GM21737 (cell line): Measurements from ENCODE around the gene FAM222A.

Experiments
- ATAC-seq: cut with Tn5 transposase; IDR thresholded peaks from one replicate; pipeline ENCODE4 v1.9.1; 2021; ENCODE audit warnings: mild to moderate bottlenecking, moderate library complexity; ENCODE audit not compliant: unreplicated experiment

The FAM222A gene

DNA sequence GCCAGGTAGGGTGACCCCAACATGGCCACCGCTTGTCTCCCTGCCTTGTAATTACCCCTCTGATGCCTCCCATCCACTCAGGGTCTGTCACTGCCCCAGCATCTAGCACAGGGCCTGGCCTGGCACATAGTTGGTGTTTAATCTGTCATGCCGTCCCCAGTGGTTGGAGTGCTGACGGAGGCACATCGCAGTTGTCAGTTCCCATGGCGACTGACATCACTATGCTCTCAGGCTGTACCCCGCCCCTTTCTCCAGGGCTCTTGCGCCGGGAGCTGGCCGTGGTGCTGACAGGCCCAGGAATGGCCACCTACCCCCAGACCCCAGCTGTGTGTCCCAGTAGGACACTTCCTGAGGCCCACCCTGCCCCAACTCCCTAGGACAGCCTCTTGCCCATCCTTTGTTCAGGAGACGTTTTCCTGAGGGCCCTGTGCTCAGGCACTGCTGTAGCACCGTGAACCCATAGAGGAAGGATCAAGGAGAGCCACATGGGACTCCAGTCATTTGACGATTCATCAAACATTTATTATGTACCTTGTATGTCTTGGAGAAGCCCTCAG lies 23.0 kb downstream of the FAM222A start:
- ATAC-seq: no peak

DNA sequence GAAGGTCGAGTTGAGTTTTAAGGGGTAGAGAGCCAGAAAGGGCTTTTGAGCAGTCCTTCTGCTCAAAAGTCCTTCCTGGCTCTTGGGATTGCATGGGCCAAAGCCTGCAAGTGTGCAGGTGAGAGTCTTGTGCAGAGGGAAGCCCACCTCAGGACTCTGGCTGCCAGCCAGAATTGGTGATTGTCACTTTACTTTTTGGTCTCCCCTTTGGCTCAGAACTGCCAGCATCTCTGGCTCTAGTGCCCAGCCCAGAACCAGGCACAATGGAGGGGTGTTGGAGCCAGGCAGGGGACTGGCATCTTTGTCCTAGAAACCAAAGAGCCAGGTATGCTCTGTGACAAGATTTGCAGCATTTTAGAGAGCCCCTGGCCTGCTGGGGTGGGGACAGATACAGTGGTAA lies 23.5 kb downstream of the FAM222A start:
- ATAC-seq: no peak

DNA sequence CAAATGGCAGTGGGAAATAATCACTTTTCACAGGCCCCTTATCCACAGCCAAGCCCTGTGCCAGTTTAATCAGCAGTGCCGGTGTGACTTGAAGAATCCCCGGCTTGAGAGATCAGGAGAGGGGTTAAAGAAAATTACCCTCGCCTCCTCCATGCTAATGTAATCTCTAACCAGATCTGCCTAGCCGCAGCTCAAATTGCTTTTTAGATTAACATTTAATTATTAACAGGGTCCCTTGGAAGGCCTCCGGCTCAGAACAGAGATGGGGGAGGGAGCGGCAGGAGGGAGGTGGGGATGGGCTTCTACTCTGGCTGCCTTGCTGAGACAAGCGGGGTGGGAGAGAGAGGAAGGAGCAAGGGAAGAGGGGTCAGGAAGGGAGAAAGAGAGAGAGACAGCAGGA lies 24.0 kb downstream of the FAM222A start:
- ATAC-seq: no peak

DNA sequence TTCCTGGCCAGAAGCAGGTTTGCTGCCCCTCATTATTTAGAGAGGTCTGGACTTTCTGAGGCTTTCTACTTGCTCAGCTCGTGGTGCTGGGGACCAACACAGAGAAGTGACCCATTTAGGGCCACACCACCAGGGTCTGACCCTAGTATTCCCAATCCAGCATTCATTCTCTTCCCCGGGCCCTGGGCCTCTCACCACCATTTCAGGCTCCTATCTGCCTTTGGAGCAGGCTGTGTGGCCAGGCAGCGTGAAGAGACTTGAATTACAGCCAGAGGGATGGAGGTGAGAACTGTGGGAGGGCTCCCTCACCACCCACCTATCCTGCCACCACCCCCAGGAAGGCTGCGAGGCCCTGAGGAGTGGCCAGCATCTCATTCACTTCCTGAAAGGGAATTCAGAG lies 24.6 kb downstream of the FAM222A start:
- ATAC-seq: no peak

DNA sequence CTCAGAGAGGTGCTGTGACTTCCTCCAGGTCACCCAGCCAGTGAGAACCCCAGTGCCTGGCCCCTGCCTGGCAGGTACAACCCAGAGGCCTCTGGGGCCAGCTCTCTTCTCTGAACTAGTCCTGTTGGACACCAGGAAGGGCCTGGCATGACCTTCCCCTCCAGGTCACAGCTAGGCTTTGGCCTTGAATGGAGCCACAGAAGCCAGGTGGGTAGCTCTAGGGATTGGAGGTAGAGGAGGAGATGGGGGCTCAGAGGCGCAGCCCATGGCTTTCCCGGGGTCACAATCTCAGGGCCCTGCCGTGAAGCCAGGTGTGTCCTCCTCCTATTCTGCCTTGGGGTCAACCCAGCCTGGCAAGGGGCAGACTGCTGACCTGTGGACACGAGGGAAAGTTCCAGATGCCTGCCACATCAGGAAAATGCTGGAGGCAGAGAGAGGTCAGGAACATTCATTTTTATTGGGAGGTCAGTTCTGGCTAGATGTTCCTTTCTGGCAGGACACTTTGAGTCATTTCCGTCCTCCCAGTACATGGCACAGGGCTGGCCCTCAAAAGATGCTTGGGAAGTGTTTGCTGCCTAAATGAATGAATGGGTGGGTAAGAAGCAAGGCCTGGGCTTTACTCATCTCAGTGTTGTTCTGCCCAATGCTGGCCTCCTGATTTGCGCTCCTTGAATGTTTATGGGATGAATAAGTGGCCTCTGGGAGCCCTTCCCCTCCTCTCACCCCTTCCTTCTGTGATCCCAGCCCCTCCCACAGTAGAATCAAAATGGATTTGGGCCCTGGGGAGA lies 25.4 kb downstream of the FAM222A start:
- no peak for ATAC-seq

DNA sequence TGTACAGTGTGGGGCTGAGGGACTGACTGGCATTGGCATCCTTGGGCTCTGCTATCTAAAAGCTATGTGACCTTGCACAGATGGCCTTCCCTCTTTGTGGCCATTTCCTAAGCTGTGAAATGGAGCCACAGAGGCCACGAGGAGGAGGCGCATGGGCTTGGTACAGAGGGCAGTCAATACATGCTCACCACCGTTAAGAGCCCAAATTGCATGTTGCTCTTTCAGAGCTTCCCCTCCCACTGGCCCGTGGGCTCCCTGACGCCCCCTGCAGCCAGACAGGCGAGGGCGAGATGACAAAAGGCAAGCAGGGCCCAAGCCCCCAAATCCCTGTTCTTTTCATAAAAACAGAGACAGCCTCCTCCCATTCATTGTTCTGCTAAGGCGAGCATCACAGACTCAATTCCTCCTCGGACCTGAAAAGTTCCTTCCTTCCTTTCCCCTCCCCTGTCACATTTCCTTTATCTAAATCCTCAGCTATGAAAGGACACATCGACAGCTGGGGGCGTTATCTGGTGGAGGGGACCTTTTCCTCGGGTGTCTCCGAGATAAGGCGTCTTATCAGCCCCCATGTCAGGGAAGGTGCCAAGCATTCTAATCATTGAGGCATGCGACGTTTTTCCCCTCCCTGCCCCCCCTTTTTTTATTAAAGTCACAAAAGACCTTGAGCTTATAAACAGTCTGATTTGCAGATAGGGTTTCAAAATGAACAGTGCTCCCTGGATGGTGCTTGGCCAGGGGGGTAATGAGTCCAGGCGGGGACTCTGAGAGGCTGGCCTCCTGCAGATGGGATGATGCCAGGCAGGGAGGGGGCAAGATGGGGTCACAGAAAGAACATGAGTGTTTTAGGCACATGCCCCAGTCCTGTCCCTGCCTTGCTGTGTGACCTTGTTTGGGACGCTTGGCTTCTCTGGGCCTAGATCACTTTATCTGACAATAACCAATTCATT lies 26.4 kb downstream of the FAM222A start:
- ATAC-seq: no peak

DNA sequence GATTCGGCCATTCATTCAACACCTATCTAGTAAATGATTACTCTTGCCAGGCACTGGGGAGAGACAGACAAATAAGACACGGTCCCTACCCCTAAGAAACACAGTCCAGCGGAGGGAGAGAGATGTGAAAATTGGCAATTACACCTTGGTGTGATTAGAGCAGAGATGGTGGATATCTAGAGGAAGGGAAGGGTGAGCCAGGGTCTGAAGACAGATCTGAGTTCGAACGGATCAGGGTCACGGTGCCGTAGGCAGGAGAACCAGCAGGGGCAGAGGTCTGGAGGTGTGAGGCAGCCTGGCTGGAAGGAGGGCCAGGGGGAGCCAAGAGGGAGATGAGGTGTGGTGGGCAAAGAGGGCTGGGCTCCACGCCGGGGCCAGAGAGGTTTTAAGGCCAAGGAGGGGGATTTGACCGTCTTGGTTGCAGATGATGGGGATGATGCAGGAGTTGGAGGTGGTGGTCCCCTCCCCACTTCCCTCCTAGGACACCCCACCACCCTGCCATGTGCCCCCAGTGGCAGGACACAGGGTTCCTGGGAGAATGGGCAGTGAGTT lies 27.1 kb downstream of the FAM222A start:
- ATAC-seq: no peak

DNA sequence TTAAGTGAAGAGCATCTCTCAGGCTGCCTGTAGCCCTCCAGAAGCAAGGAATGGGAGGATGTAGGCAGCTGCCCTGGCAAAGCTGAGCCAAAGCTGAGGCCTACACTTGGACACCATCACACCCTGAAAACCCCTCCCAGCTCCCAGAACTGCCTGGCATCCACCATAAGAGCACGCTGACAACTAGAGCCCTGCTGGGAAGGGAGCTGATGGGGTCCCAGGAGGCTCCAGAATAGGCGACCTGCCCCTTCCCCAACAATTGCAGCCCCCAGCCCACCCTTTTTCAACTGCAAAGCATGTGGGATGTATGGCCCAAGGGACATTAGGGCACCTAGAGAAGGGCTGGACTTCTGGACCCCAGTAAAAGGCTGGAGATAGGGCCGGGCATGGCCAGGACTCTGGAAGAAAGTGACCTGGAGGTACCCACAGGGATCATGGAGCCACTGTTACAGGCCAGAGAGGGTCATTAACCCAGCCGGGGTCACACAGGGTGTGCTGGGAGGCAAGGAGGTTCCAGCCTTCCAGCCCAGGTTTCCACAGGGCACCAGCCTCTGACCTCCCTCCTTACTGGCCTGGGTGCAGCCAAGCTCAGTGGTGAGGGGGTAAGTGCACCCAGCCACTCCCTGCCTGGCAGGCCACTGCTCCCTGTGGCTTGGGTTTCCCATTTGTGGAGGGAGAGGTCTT lies 27.8 kb downstream of the FAM222A start:
- no peak for ATAC-seq

DNA sequence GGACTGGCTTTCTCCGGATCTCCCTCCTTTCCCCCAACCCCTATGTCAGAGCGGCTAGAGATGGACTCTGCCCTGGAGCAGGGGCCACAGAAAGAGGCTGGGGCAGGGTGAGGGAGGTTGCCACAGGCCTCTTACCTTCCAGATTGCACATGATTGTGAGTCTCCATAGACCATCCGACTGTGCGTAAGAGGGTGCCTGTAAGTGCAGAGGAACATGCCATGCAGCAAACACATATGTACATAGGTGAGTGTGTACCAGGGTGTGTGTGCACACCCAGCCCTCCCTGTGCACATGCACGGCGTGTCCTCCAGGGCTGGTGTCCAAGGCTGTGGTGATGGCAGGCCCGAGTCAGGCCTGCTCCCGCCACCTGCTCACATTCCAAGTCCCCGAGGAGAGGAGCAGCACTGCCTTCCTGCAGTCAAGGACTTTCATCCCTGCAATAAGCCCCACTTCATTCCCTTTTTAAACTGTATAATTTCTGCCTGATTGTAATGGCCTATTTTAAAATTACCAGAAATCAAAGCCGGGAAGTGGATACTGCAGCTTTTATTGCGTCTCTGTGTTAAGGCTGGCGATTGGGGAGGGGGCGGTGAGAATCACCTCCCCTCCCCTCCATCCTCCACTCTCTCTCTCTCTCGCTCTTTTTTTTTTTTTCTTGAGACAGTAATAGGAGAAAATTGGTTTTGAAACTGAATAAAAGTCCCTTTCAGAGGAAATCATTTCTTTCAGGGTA lies 28.5 kb downstream of the FAM222A start:
- no peak for ATAC-seq

DNA sequence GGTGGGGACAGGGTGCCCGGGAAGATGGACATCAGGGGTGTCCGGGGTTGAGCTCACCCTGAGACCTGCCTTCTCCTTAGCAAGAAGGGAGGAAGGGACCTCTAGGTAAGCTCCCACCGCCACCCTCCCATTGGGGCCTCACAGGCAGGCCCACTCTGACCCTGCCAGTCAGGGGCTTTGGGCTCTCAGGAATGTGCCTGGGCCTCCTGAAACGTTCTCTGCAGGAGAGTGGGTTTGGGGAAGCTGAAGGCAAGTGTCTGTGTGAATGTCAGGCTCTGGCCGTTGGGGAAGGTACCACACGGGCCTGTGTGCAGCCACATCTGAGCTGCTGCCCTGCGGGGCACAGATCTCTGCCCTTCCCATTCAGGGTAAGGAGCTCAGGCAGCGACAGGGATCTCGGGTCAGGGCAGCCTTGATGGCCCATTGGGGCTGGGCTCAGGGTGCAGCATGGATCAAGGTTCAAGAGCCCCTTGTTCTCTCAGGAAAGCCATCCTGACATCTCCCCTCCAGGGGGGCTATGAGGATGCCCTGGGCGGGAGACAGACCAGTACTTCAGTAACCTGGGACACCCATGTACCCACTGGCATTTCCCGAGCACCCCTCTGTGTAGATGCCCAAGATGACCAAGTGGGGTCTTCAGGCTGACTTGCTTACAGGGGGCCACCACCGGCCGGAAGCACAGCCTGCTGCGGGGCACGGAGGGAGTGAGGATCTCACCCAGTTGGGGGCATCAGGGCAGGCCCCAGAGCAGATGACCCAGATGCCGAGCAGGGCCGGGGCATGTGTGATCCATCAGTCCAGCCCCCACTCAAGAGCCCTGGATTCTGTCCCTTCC lies 29.7 kb downstream of the FAM222A start:
- no peak for ATAC-seq

DNA sequence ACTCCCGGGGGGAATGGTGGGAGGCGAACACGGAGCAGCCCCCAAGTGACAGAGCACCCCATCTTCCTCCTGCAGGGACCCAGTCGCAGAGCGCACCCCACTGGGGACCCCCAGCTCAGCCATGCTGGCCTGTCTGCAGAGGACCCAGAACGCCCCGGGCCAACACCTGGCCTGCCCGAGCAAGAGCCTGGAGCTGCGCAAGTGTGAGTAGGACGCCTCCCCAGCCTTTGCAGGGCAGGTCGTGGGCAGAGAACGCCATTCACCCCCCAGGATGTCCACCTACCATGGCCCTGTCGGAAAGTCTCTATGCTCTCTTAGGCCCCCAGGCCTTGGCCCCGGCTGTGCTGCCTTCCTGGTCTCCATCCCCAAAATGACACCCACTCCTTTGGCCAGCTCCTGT lies 30.4 kb downstream of the FAM222A start:
- ATAC-seq: no peak

DNA sequence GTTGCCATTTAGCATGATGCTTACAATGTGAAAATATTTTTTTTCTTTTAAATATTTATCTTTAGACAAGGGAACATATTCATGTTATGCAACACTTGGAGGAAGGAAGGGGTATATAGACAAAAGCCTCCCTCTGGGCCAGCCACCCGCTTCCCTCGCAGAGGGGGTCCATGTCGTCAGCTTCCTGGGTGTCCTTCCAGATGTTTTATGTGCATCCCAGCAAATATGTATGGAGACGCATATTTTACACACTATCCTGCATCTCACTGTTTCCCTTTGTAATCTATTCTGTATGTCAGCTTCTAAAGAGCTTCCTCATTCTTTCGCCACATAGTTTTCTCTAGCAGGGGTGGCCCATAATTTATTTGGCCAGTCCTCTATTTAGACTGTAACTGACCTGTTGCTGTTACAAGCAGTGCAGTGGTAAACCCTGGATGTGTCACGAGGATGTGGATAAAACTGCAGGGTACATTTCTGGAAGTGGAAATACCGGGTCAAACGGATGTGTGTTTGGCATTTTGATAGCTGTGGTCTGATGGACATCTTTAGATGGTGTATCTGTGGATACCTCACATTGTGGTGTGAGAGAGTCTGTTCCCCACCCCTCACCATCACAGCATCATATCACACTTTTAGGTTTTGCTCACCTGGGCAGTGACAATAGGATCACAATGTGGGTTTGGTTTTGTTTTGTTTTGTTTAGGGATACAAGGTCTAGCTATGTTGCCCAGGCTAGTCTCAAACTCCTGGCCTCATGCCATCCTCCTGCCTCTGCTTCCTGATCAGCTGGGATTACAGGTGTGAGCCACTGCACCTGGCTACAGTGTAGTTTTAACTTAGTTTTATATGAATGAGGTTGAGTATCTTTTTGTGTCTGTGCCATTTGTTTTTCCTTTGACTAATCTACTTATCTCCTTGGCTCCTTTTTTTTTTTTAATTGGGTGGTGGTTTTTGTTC lies 31.6 kb downstream of the FAM222A start:
- ATAC-seq: no peak

DNA sequence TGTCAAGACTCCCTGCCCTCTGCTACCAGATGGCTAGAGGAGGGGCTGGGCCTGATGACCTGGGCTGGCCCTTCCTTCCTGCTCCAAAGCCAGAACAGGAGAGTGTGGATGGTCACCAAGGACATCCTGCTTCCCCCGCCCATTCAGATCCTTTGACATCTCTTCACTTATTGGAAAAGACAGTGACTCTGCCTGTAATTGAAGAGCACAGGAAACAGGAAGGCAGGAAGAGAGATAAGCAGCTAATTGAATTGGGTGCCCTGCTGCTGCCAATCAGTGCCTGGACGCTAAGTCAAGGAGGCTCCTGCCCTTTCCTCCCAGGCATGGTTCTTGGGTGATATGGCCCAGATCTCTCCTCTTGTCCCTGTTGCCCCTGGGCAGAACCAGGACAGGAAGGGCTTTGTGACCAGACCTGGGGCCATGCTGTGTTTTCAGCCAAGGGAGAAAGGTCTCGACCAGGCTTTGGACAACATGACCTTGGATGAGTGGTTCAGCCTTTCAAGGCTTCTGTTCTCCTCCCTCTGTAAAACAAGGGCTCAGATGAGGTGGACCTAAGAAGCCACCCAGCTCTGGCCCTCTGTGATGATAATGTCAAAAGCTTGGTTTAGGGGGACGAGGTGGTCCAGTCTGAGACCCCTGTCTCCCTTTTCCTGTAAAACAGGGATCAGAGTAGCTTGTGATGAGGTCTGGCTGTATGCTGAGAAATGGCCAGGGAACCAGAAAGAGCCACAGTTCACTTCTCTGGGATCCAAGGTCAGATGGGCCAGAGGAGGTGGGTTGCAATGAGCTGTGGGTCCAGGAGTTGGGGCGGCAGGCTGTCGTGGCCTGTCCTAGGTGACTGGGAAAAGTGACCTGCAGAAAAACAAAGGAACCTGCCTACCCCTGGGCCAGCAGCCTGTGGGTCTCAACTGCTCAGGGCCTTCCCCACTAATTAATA lies 38.8 kb downstream of the FAM222A start:
- no peak for ATAC-seq

DNA sequence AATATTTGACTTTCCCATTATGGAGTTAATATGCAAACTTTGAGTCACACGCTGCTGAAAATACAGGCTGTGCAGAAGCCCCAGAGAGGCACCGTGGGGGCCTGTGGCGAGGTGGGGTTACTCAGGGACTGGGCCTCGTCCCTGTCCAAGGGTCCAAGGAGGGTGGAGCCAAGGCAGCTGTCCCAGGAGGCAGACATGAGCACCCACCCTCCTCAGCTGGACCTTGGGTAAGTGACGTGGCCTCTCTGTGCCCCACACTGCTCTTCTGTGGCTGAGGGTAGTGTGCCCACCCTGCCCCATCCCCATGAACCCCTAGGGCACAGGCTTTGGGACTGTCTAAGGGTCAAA lies 39.4 kb downstream of the FAM222A start:
- no peak for ATAC-seq

DNA sequence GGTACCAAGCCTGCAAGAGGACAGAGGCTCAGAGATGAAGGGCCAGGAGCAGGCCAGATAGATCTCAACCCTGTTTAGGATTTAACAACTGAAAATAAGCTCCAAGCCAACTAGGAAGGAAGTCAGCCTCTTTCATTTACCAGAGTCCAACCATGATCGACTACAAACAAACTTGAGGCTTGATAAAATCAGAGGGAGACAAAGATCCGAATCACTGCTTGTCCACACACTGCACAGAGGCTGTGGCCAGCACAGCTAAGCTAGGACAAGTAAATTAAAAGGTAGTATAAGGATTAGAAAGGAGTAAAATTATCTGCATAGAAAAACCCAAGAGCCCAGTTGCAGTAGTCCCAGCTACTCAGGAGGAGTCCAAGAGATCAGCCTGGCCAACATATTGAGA lies 40.3 kb downstream of the FAM222A start:
- ATAC-seq: no peak

DNA sequence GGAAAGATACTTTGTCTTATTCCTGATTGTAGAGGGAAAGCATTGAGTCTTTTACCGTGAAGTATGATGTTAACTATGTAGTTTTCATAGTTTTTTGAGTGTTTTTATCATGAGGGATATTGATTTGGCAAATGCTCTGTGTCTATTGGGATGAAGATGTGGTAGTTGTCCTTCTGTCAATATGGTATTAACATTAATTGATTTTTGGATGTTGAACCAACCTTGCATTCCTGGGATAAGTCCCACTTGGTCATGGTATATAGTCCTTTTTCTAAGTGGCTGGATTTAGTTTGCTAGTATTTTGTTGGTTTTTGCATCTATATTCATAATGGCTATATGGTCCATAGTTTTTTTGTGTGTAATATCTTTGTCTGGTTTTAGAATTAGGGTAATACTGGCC lies 42.8 kb downstream of the FAM222A start:
- ATAC-seq: no peak

DNA sequence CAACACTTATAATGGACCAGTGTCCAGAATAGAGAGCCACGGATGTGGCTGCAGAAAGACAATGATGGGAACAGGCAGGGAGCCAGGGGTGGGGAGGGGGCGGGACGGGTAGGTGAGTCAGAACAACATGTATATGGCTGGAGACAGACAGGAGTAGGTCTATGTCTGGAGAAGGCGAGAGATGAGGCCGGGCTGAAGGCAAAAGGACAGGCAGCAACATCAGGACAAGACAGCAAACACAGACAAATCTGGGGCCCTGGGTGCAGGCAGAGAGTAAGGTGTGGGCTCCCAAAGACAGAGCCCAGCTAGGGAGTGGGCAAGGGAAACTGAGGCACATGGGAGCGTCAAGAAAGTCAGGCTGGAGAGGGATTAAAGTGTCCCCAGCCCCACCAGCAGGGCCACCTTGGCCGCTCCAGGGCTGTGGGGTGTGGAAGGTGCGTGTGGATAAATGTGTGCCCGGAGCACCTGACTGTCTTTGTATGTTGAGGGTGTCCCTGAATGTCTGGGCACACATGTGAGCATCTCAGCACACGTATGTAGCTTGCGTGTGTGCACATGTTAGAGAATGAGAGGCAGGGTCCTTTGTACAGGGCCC lies 44.1 kb downstream of the FAM222A start:
- ATAC-seq: no peak
